ENCODE measurements around the gene KREMEN1. TPM values are rescaled to one million over a fixed set of nuclear protein-coding genes. Genes with fewer than 3 reads are reported as not detected.

Gene KREMEN1
- total and polyA plus RNA-seq, 9 of the 15 experiments (the other 6 are each of a cell fraction or from before 2014, with no cell fraction given) = 0.69 to 11.5 (median 4.3) TPM

- TF ChIP-seq RREB1 (CRISPR knock-in tag; IDR thresholded peaks at IDR 0.05) (no peak), SOX6 (IDR thresholded peaks at IDR 0.05) (peak; percentile 33; the same call in 1 of the 2 replicates), MCM3 (IDR thresholded peaks at IDR 0.05) (no peak), ZNF586 (CRISPR knock-in tag; conservative IDR thresholded peaks at IDR 0.05) (no peak), SMARCB1 (IDR thresholded peaks at IDR 0.05; ENCODE audit: insufficient read length, low read depth) (no peak), ARID3A (IDR thresholded peaks at IDR 0.05; ENCODE audit: borderline replicate concordance, low read depth, low read length) (no peak), CTCFL (IDR thresholded peaks at IDR 0.05; ENCODE audit: borderline replicate concordance, insufficient read depth, low read depth, low read length, poor library complexity, severe bottlenecking) (no peak), POLR2AphosphoS2 (IDR thresholded peaks at IDR 0.05; ENCODE audit: low read length) (no peak), RB1 (IDR thresholded peaks at IDR 0.05; ENCODE audit: low read depth) (no peak), TCF15 (CRISPR knock-in tag; IDR thresholded peaks at IDR 0.05) (no peak), KLF6 (CRISPR knock-in tag; IDR thresholded peaks at IDR 0.05; ENCODE audit: borderline replicate concordance) (no peak), HSF4 (CRISPR knock-in tag; IDR thresholded peaks at IDR 0.05; ENCODE audit: borderline replicate concordance) (no peak), SETDB1 (IDR thresholded peaks at IDR 0.05; ENCODE audit: low read length) (no peak), SFPQ (IDR thresholded peaks at IDR 0.05; ENCODE audit: low read depth, low read length) (no peak), DPF2 (IDR thresholded peaks at IDR 0.05) (peak; percentile 14; the same call in 1 of the 2 replicates), ZNF511 (CRISPR knock-in tag; IDR thresholded peaks at IDR 0.05) (no peak)
These were observed 124.3 kb downstream of the KREMEN1 start (continued) for GRCh38 chr22:29197096-29197495.
